A673 (cell line): ENCODE results near the gene ARHGEF9.
"Not testable (repeated sequence)": the region's sequence is repeated elsewhere in the genome, so short reads cannot be mapped to it uniquely, and the experiment has no call there.

Source experiments
- EZH2 ChIP-seq: fragments of 200-600 bp; sonication (generic); IDR thresholded peaks from 2 replicates; pipeline ENCODE4 v1.6.1; 2017; ENCODE audit warnings: borderline replicate concordance, low read depth, mild to moderate bottlenecking, mixed read lengths, antibody characterized with exemption, low read length; ENCODE audit not compliant: poor library complexity, severe bottlenecking
- TF ChIP-seq, protein P1 (sequence below): fragments of 300-800, 200-600 bp; sonication (generic); conservative IDR thresholded peaks from 2 replicates; pipeline ENCODE4 v1.5.1; 2017; ENCODE audit warnings: low read depth, mild to moderate bottlenecking, antibody characterized with exemption, low read length, moderate library complexity, mixed read lengths

DNA sequence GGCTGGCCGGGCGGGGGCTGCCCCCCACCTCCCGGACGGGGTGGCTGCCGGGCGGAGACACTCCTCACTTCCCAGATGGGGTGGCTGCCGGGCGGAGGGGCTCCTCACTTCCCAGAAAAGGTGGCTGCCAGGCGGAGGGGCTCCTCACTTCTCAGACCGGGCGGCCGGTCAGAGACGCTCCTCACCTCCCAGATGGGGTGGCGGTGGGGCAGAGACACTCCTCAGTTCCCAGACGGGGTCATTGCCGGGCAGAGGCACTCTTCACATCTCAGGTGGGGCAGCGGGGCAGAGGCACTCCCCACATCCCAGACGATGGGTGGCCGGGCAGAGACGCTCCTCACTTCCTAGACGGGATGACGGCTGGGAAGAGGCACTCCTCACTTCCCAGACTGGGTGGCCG lies 40.4 kb upstream of the ARHGEF9 start:
- TF ChIP-seq, protein P1, sequence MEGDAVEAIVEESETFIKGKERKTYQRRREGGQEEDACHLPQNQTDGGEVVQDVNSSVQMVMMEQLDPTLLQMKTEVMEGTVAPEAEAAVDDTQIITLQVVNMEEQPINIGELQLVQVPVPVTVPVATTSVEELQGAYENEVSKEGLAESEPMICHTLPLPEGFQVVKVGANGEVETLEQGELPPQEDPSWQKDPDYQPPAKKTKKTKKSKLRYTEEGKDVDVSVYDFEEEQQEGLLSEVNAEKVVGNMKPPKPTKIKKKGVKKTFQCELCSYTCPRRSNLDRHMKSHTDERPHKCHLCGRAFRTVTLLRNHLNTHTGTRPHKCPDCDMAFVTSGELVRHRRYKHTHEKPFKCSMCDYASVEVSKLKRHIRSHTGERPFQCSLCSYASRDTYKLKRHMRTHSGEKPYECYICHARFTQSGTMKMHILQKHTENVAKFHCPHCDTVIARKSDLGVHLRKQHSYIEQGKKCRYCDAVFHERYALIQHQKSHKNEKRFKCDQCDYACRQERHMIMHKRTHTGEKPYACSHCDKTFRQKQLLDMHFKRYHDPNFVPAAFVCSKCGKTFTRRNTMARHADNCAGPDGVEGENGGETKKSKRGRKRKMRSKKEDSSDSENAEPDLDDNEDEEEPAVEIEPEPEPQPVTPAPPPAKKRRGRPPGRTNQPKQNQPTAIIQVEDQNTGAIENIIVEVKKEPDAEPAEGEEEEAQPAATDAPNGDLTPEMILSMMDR, result not testable (repeated sequence)
- TF ChIP-seq EZH2, result not testable (repeated sequence)
